Tibial artery (tissue), 4 donors: Measurements from ENCODE around the gene HPGD.

ENCODE experiments used
- DNase-seq, 2 donors: peaks; one replicate each; pipeline ENCODE4 v3.0.0-alpha.2; 2019
- H3K27ac ChIP-seq, 2 donors: fragments of 200-600 bp; sonication (generic) in 1 of 2; 1 replicate in 1 of 2; 2 replicates in 1 of 2; pipeline ENCODE4 v1.5.1; 2018 to 2019; ENCODE audit warnings: mild to moderate bottlenecking in 1 of 2
- H3K27me3 ChIP-seq, 2 donors: fragments of 200-600 bp; sonication (generic) in 1 of 2; one replicate each; pipeline versions ENCODE4 v1.5.1 to v1.6.0; 2016 to 2019
- H3K36me3 ChIP-seq, 3 donors: fragments of 200-600 bp; sonication (generic) in 2 of 3; one replicate each; pipeline ENCODE4 v1.5.1; 2016 to 2019; ENCODE audit warnings: mild to moderate bottlenecking in 2 of 3
- H3K4me1 ChIP-seq, 4 donors: fragments of 200-600 bp; sonication (generic) in 2 of 4; 1 replicate in 3 of 4; 2 replicates in 1 of 4; pipeline ENCODE4 v1.5.1; 2016 to 2019
- H3K4me3 ChIP-seq, 2 donors: fragments of 200-600 bp; sonication (generic) in 1 of 2; 1 replicate in 1 of 2; 2 replicates in 1 of 2; pipeline ENCODE4 v1.5.1; 2018 to 2019; ENCODE audit warnings: mild to moderate bottlenecking in 2 of 2
- H3K9me3 ChIP-seq, 3 donors: fragments of 200-600 bp; sonication (generic) in 1 of 3; one replicate each; pipeline ENCODE4 v1.5.1; 2016 to 2019
- intact Hi-C: fragments of 100-400 bp; cut with DNase I; formaldehyde crosslinking; loops from one replicate; pipeline ENCODE4 v1.15.0; 2023; ENCODE audit warnings: low total_unique reads
- TF ChIP-seq, protein P1 (sequence below), 2 experiments: fragments of 200-600 bp in 1 of 2; fragments of 450-650 bp in 1 of 2; IDR thresholded peaks; one replicate each; pipeline ENCODE4 v1.5.1; 2017 to 2019; ENCODE audit warnings: antibody characterized with exemption in 2 of 2, mild to moderate bottlenecking in 1 of 2, moderate library complexity in 1 of 2

HPGD gene

DNA sequence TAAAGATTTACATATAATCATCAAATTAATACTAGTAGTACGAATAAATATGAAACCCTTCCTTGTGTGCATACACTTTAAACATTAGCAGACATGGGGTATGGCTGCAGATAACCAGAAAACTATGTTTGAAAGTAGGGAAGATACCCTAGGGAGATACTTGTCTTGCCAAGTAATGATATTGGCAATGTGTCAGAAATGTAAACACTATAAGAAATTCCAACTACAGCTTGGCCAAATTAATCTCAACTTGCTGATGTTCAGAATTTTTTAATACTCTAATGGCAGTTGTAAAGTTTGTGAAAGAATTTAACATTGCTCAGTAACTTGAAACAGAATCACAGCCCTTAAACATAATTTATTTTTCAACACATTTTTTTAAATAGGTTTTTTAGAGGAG, 27.4 kb upstream of the HPGD start:
- no peaks in the 10 kb centered on the region for H3K9me3 ChIP-seq
- no peak overlapping the region for H3K27ac ChIP-seq
- DNase-seq, result no peak
- TF ChIP-seq, protein P1, sequence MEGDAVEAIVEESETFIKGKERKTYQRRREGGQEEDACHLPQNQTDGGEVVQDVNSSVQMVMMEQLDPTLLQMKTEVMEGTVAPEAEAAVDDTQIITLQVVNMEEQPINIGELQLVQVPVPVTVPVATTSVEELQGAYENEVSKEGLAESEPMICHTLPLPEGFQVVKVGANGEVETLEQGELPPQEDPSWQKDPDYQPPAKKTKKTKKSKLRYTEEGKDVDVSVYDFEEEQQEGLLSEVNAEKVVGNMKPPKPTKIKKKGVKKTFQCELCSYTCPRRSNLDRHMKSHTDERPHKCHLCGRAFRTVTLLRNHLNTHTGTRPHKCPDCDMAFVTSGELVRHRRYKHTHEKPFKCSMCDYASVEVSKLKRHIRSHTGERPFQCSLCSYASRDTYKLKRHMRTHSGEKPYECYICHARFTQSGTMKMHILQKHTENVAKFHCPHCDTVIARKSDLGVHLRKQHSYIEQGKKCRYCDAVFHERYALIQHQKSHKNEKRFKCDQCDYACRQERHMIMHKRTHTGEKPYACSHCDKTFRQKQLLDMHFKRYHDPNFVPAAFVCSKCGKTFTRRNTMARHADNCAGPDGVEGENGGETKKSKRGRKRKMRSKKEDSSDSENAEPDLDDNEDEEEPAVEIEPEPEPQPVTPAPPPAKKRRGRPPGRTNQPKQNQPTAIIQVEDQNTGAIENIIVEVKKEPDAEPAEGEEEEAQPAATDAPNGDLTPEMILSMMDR (IDR thresholded peaks at IDR 0.05), result no peak
- no peaks in the 10 kb centered on the region for H3K27me3 ChIP-seq
- intact Hi-C loops, result no loop called here
- H3K4me3 ChIP-seq, result no peak overlapping the region
- no peaks in the 10 kb centered on the region for H3K36me3 ChIP-seq
- no peaks in the 10 kb centered on the region for H3K4me1 ChIP-seq

DNA sequence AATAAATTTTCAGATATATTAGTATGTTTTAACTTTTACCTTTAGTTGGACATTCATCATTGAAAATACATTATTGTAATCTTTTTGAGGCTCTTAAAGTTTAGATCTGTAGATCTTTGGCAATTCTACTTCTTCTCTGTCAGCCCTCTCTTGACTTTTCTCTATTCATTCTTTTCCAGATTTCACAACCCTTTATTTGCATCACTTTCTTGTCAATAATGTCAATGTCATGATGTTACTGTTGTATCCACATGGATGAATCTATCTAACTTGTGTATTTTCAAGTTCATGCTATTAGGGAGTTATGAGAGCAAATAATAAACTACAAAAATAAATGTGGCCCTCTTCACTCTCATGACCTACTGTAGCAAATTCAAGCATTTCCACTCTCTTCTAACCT, 23.0 kb upstream of the HPGD start:
- Histone ChIP-seq H3K9me3 (no peaks in the 10 kb centered on the region), H3K4me1 (no peaks in the 10 kb centered on the region), H3K27me3 (no peaks in the 10 kb centered on the region), H3K27ac (no peak overlapping the region), H3K4me3 (no peak overlapping the region), H3K36me3 (no peaks in the 10 kb centered on the region)
- no peak for DNase-seq
- TF ChIP-seq, protein P1 (IDR thresholded peaks at IDR 0.05), result no peak
- intact Hi-C loops, result no loop called here

DNA sequence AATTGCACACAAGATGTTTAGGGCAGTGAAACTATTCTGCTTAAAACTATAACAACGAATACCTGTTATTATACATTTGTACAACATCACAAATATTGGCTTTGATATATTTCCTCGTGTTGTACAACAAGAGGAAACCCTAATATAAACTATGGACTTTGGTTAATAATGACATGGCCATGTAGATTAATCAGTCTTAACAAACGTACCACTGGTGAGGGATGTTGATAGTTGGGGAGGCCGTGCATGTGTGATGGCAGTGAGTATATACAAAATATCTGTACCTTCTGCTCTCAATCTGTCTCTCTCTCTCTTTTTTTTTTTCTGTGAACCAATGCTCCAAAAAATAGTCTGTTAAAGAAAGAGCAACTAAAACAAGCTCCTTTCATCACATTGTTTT, 22.2 kb upstream of the HPGD start:
- H3K36me3 ChIP-seq, result no peaks in the 10 kb centered on the region
- no peak overlapping the region for H3K4me3 ChIP-seq
- H3K27ac ChIP-seq, result no peak overlapping the region
- TF ChIP-seq, protein P1 (IDR thresholded peaks at IDR 0.05), result no peak
- intact Hi-C loops, result no loop called here
- no peaks in the 10 kb centered on the region for H3K27me3 ChIP-seq
- no peak for DNase-seq
- H3K9me3 ChIP-seq, result no peaks in the 10 kb centered on the region
- H3K4me1 ChIP-seq, result no peaks in the 10 kb centered on the region

DNA sequence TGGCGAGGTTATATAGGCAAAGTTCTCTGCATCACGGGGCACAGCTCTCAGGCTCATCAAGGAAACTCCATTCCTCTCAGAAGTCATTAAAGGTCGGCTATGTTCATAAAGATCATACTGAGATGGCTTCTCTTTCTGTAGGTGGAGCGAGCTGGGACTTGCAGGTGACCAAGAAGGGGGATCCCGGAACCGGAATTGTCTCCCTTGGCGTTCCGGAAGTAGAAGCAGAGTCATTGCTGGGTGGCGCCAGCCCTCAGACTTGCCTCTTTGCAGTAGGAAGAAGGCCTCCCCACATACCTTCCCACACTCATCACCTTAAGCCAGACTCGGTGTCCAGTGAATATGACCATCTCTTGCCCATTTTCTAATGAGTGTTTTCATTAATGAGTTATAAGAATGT, 17.9 kb upstream of the HPGD start:
- intact Hi-C loops, result no loop called here

DNA sequence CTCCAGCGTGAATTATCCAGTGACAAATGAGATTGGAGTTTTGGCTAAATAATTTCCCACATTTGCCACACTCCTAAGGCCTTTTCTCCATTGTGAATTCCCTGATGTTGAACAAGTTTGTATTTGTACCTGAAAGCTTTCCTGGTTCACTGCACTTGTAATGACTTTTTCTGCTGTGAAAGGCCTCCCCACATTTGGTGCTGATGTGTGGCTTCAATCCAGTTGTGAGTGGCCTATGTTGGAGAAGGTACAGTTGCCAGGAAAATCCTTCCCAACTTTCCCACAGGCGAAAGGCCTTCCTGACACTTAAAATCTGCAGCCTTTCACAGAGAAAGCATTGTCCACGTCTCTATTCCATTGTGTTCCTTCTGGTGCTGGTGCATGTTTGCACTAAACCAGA, 17.3 kb upstream of the HPGD start:
- Histone ChIP-seq H3K36me3 (no peaks in the 10 kb centered on the region), H3K27me3 (no peaks in the 10 kb centered on the region), H3K27ac (no peak overlapping the region), H3K4me3 (no peak overlapping the region), H3K4me1 (no peaks in the 10 kb centered on the region), H3K9me3 (no peaks in the 10 kb centered on the region)
- intact Hi-C loops, result no loop called here
- no peak for DNase-seq
- TF ChIP-seq, protein P1 (IDR thresholded peaks at IDR 0.05), result no peak

More for the DNA sequence above, 17.9 kb upstream of the HPGD start:
- no peak overlapping the region for H3K27ac ChIP-seq
- TF ChIP-seq, protein P1 (IDR thresholded peaks at IDR 0.05), result no peak
- no peaks in the 10 kb centered on the region for H3K36me3 ChIP-seq
- no peak overlapping the region for H3K4me3 ChIP-seq
- no peaks in the 10 kb centered on the region for H3K9me3 ChIP-seq
- no peak for DNase-seq
- H3K4me1 ChIP-seq, result no peaks in the 10 kb centered on the region
- no peaks in the 10 kb centered on the region for H3K27me3 ChIP-seq

DNA sequence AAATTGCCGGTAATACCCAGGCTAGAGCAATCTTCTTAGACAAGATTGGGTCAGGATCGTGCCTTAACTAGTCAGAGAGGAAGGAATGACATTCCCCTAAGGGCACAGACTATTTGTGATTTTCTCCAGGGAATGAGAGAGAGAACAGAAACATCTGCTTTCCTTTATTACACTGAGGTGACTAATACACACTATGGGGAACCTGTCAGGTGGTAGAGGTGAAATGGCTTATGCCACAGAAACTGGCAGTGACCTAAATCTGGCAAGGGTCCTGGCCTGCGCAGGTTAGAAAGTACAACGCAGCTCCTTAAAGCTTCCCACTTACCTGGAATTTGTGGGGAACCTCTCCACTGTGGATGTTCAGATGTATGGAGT, 16.6 kb upstream of the HPGD start:
- intact Hi-C loops, result no loop called here
- no peak for DNase-seq
- TF ChIP-seq, protein P1 (IDR thresholded peaks at IDR 0.05), result no peak
- no peak overlapping the region for H3K27ac ChIP-seq
- no peak overlapping the region for H3K4me3 ChIP-seq
- no peaks in the 10 kb centered on the region for H3K4me1 ChIP-seq
- no peaks in the 10 kb centered on the region for H3K36me3 ChIP-seq
- H3K9me3 ChIP-seq, result no peaks in the 10 kb centered on the region
- H3K27me3 ChIP-seq, result no peaks in the 10 kb centered on the region
